LNCaP clone FGC (cell line): Measurements from ENCODE around the gene DCAF4.

Experiments
- DNase-seq: peaks from one replicate; pipeline ENCODE4 v3.0.0-alpha.2; 2011; ENCODE audit warnings: low read depth
- H3K4me3 ChIP-seq: 2 replicates; pipeline ENCODE4 v1.5.1; 2011; ENCODE audit warnings: mild to moderate bottlenecking, low read depth, low read length, control low read depth
- CTCF ChIP-seq: IDR thresholded peaks from 2 replicates; pipeline ENCODE4 v1.5.1; 2012; ENCODE audit warnings: mild to moderate bottlenecking; ENCODE audit not compliant: control insufficient read depth, insufficient read depth; ENCODE audit errors: extremely low read depth

DCAF4 gene

GRCh38 chr14:72888636-72889201 is 37.5 kb upstream of the DCAF4 start:
- TF ChIP-seq CTCF = no peak
- H3K4me3 ChIP-seq = no peak overlapping the region
- no peak for DNase-seq

GRCh38 chr14:72889366-72889765 is 36.9 kb upstream of the DCAF4 start:
- no peak for DNase-seq
- TF ChIP-seq CTCF = no peak
- H3K4me3 ChIP-seq = no peak overlapping the region

GRCh38 chr14:72891666-72892102 is 34.6 kb upstream of the DCAF4 start:
- no peak for DNase-seq
- no peak for TF ChIP-seq CTCF
- H3K4me3 ChIP-seq = no peak overlapping the region

GRCh38 chr14:72892103-72892878 is 34.0 kb upstream of the DCAF4 start:
- H3K4me3 ChIP-seq = peak overlapping the region; percentile 80
- no peak for DNase-seq
- no peak for TF ChIP-seq CTCF

- no peak for TF ChIP-seq CTCF
- peak overlapping the region; percentile 80 for H3K4me3 ChIP-seq
- DNase-seq = no peak
Measured at GRCh38 chr14:72892879-72893635, 33.2 kb upstream of the DCAF4 start.

GRCh38 chr14:72893636-72894322 is 32.5 kb upstream of the DCAF4 start, which contains the start of gene DPF3:
Gene DPF3, minus strand, starts transcription at chr14:72894101. Its CDS starts 13 bp downstream, at chr14:72894088.
- TF ChIP-seq CTCF = no peak
- peak; percentile 71 for DNase-seq
- H3K4me3 ChIP-seq = peak within 1 kb of the TSS; percentile 80
